GM18951 (cell line): ENCODE results near the gene PTPRQ.

Experiments
- POLR2A ChIP-seq: IDR thresholded peaks from 4 replicates; pipeline ENCODE4 v1.6.1; 2011; ENCODE audit warnings: mild to moderate bottlenecking; ENCODE audit not compliant: insufficient read length, insufficient read depth; ENCODE audit errors: extremely low read depth
- in situ Hi-C: fragments of 300-500 bp; cut with MboI; formaldehyde crosslinking; loops from one replicate; pipeline ENCODE4 v1.12.0; 2022; ENCODE audit warnings: low sequenced_read_pairs, mixed read lengths, inconsistent platforms; ENCODE audit not compliant: unreplicated experiment

PTPRQ gene

DNA sequence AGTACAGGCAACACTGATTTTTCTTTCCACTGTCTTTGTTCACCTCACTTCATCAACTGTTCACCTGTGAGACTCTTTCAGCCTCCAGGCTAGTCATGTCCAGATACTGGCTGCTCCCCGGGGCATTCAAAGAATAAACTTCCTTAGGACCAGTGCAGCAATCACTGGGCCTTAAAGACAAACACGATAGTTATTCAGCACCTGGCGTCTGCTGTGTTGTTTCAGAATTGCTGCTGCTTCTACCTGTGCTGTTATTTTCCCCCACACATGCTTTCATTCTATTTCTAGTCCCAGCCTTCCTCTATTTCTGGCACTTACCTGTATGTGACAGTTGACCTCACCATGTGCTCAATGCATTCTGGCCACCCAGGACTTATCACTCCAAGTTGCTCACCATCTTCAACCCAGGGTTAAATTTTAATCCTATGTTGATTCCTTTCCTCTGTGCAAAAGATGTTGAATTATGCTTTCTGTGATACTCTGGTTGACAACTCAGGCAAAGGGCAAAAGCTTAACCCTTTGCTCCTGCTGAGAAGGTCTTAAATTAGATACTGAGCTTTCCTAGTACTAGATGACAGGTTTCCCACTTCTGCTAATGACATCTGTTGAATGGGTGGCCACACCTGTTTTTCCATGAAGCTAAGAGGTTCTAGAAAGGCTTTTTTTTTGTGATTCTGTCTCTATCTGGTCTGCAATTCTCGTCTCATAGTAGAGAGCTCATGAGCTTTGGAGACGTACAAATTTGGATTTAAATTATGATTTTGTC is 41.4 kb downstream of the PTPRQ start:
- in situ Hi-C loops, result no loop called here
- TF ChIP-seq POLR2A, result no peak

DNA sequence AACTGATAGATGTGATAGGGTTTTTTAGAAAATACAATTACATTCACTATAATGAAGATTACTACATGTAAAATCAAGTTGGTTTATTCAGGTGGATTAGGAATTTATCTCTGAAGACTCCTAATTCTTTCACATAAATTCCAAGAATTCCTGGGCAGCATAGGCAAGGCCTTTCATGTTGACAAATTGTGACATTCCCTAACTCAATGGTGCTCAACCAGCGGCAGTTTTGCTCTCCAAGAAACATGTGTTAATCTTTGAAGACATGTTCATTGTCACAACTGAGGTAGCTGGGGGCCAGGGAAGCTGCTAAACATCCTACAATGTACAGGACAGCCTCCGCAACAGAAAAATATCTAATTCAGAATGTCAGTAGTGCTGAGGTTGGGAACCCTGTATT is 46.3 kb downstream of the PTPRQ start:
- in situ Hi-C loops, result no loop called here
- TF ChIP-seq POLR2A, result no peak

DNA sequence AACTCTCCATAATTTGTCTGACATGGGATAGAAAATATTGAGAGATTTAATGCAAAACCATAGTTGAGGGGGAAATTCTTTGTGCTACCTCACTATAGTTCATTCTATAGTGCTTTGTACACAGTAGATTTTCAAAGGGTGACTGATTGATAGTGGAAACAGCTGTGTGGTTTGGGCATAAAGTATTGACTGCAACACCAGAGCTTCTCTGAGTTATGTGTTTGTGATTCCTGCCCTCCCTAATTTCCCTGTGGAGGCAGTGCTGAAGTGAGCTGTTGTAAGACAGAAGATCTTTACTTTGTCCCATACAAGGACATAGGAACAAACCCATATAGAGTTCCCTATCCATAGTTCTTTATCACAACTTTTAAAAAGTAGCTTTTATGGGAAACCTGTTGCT is 47.1 kb downstream of the PTPRQ start:
- no peak for TF ChIP-seq POLR2A
- in situ Hi-C loops, result no loop called here

DNA sequence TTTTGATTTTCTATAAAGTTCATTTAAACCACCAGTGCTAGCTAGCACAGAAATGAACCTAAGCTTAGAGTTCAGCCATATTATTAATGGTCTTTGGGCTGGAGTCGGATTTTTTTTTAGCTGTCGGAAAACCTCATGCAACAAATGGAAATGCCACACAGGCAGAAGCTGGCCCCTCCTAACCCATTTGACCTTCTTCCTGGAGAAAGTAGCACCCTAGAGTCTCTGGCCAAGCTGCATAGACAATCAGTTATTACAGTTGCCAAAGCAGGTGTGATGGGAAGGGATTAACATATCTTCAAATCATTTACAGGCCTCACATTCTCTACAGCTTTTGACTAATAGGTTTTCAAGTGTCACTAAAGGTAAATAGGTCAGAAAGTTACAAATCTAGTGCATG is 49.4 kb downstream of the PTPRQ start:
- in situ Hi-C loops, result no loop called here
- TF ChIP-seq POLR2A, result no peak

DNA sequence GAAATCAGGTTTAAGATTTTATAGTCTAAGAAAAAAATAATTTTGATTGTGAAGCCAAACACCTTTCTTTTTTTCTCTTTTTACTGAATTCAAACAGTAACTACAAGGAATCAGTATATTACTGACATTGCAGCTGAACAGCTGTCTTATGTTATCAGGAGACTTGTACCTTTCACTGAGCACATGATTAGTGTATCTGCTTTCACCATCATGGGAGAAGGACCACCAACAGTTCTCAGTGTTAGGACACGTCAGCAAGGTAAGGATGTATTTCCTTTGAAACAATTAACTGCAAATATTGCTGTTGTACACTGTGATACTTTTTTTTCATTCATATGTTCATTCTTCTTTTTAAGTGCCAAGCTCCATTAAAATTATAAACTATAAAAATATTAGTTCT is 50.8 kb downstream of the PTPRQ start:
- in situ Hi-C loops, result no loop called here
- TF ChIP-seq POLR2A, result no peak

DNA sequence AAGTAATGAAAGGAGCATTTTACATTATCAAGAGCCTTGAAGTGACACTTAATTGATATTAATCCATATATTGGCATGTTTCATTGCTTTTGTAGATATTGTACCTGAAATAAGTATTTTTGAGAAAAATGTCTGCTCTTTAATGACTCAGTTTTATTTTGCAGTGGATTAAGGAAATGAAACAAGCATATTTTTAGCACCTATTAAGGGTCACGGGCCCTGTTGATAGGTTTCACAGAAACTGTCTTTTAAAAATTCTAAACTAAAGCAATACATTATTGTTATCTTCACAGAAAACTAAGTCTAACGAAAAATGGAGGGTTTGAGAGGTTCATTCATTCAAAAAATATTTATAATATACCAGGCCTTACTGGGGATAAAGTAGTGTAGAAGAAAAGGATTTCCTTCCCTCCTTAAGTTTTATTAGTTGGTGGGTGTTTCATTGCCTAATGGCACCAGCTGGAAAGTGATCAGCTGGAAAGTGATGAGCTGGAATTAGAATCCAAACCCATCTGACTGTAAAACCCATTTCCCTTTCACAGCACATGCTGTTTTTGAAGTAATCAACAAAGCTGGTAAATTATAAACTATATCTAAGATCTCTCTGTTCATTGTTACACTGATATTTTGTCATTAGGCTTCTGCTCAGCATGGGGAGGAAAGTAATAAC is 54.2 kb downstream of the PTPRQ start:
- in situ Hi-C loops, result no loop called here
- no peak for TF ChIP-seq POLR2A

DNA sequence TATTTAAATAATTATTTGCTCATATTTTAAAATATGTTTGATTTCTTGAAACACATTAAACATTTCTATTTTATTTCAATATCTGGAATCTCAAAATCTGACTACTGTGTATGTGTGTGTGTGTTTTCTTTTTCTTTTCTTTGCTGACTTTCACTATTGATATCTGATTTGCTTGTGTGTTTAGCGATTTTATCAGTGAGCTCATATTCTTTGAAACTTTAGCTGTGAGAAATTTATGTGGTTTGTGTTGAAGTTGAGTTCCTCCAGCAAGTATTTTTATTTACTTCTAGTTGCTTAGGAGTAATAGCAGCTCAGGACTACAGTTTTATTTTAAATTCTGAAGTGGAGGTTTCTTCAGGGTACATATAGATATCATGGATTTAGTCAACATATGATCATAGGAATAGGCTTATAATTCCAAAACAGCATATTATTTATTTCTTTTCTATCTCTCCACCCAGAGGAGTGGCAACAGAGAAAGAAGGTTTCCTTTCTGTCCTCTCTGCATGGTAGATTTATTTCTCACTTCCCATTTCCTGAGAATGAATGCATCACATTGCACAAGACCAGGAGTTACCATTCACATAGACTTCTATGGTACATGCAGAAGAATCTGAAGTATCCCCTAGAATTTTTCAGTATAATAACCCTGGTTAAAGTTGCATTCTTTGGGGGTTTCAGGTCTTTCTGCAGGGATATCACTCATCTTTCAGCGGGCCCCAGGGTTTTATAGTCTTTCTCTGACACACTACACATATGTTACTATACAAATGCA is 60.5 kb downstream of the PTPRQ start:
- in situ Hi-C loops, result no loop called here

DNA sequence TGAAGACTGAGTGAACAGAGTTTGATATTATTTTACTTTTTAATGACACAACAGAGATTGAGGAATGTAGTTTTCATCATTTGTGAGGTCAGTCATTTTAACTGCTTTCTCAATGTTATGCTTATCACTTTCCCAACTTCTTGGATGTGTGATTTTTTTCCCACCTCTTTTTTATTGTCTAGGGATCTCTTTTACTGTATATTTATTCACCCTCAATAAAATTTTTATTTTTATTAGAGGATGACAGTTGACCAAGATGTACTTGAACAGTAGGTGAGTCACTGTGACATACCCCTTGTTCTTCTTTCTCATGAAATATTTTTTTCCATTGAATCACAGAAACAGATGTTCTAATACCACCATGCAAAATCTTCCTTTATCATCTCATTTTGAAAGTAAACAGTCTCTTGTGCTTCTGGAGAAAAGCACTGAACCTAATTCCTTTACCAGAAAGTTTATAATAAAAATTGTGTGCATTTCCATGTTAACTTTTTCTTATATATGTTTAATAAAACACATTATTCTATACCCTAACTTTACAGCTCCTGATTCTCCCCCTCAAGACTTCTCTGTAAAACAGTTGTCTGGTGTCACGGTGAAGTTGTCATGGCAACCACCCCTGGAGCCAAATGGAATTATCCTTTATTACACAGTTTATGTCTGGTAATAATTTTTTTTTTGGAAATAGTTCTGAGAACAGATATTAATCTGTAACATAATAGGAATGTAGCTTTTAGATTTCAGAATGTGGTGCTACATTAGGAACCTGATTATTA is 65.9 kb downstream of the PTPRQ start:
- TF ChIP-seq POLR2A, result no peak
- in situ Hi-C loops, result no loop called here

More for the DNA sequence above, 60.5 kb downstream of the PTPRQ start:
- TF ChIP-seq POLR2A, result no peak

DNA sequence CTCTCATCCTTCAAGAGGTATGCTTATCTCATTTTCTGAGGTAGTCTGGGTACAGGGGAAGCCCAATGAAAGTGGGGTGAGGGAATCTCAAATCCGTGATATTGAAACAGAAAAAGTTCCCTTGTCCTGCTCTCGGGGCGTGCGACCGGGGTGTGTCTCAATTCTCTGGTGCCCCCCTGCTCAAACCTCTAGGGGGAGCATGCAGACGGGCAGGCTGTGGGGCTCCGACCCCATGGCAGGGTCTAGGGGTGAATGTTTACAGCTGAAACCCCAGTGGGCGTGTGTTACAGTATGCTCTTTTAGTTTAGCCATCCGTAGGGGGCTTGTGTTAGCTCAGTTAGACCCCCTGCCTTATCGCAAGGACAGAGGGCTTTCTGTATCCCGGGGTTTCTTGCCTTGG is 68.7 kb downstream of the PTPRQ start:
- TF ChIP-seq POLR2A, result no peak
- in situ Hi-C loops, result no loop called here

DNA sequence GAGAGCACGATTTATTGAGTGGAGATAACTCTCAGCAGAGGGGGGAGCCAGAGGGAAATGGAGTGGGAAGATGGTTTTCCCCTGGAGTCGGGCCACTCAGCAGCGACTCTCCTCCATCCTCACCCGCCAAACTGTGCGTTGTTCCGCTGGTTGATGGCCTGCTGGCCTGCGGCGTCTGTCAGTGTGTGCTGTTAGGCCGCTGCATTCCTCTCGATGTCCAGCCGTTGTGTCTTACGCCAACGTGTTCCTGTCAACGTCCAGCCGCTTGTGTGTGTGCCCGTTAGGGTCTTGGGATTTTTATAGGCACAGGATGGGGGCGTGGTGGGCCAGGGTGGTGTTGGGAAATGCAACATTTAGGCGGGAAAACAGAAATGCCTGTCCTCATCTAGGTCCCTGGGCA is 69.2 kb downstream of the PTPRQ start:
- in situ Hi-C loops, result no loop called here
- TF ChIP-seq POLR2A, result no peak

DNA sequence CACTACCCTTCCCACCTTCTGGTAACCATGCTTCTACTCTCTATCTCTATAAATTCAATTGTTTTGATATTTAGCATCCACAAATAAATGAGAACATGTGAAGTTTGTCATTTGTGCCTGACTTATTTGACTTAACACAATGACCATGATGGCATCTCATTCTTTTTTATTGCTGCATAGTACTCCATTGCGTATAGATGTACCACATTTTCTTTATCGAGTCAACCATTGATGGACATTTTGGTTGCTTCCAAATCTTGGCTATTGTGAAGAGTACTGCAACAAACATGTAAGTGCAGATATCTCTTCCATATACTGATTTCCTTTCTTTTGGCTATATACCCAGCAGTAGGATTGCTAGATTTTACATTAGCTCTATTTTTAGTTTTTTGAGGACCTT is 73.6 kb downstream of the PTPRQ start:
- in situ Hi-C loops, result no loop called here
- TF ChIP-seq POLR2A, result no peak

DNA sequence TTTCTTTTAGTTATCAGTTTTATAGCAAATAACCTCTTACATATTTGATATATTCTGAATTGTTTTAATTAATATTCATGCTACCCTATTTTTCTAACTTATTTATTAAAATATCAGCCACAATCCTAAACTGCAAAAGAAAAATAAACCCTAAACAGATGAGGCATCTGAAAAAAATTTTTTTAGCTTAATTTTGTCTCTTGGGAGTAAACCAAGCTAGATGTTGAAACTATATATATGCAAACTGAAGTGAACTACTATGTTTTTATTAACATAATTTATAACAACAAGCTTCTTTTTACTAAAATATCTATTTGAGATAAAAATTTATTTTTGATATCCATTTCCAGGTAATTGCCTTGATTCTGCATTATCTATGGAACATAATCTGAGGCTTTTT is 87.6 kb downstream of the PTPRQ start:
- no peak for TF ChIP-seq POLR2A
- in situ Hi-C loops, result no loop called here

DNA sequence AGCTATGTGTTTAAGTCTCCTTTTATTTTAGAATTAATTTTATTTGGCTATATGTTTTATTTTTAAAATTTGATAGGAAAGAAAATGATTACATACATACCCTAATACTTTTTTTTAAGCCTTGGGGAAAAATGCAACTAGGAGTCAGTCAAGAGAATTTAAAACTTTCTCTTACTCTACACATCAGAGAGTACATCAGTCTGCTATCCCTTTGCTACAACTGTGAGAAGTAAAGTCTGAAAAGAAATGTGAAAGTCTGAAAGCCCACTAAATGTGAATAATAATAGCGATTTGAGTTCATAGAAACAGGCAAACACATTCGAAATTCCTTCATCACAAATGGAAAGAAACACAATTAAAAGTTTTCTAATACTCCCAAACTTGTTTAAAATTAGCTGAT is 95.0 kb downstream of the PTPRQ start:
- in situ Hi-C loops, result no loop called here
- TF ChIP-seq POLR2A, result no peak
